ENCODE data around the gene CLUH.

DNA sequence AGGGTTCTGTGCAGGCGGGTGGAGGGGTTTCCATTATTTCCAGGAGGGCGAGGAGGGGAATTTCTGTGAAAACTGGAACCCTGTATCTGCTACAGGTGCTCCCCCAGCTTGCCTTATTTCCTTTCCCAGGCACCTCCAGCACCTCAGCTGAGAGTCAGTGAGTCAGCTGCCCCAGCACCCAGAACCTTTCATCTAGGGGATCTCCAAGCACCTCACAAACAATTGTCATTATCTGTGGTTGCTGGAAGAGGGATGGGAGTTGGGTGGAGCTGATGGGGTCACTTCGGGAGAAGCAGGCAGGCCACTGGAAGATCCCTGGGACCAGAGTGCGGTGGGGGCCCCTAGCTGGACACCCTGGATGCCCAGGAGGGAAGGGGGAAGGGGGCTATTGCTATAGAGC lies 10.0 kb upstream of the CLUH start:
- TF ChIP-seq, protein P1, sequence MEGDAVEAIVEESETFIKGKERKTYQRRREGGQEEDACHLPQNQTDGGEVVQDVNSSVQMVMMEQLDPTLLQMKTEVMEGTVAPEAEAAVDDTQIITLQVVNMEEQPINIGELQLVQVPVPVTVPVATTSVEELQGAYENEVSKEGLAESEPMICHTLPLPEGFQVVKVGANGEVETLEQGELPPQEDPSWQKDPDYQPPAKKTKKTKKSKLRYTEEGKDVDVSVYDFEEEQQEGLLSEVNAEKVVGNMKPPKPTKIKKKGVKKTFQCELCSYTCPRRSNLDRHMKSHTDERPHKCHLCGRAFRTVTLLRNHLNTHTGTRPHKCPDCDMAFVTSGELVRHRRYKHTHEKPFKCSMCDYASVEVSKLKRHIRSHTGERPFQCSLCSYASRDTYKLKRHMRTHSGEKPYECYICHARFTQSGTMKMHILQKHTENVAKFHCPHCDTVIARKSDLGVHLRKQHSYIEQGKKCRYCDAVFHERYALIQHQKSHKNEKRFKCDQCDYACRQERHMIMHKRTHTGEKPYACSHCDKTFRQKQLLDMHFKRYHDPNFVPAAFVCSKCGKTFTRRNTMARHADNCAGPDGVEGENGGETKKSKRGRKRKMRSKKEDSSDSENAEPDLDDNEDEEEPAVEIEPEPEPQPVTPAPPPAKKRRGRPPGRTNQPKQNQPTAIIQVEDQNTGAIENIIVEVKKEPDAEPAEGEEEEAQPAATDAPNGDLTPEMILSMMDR (IDR thresholded peaks at IDR 0.05; ENCODE audit: poor library complexity): no peak
- TF ChIP-seq EZH2phosphoT487 (IDR thresholded peaks at IDR 0.05; ENCODE audit: low read depth, severe bottlenecking, unreplicated experiment): no peak
